ENCODE data around the gene SORCS1. TPM values are rescaled to one million over a fixed set of nuclear protein-coding genes. Genes with fewer than 3 reads are reported as not detected.

Gene SORCS1
- total and polyA plus RNA-seq, 12 donors: 0.18 to 11.1 (median 1.1) TPM

- no peak overlapping the region for H3K4me3 ChIP-seq
- H3K36me3 ChIP-seq (replicated peaks in 1 of 2): no peaks in the 10 kb centered on the region
- DNase-seq: no peak
- intact Hi-C loops (cut with DNase I): no loop called here
- H3K27me3 ChIP-seq: no peaks in the 10 kb centered on the region
- no peaks in the 10 kb centered on the region for H3K9me3 ChIP-seq (replicated peaks in 1 of 3)
- no peak overlapping the region for H3K27ac ChIP-seq
- TF ChIP-seq POLR2A (IDR thresholded peaks at IDR 0.05): no peak
- TF ChIP-seq CTCF (IDR thresholded peaks at IDR 0.05): no peak
- H3K4me1 ChIP-seq (replicated peaks in 1 of 2): no peaks in the 10 kb centered on the region
- WGBS, 4 donors: 69 to 82% (median 73%) methylated on average over 1 of the region's 1 CpG
These were observed 399.2 kb downstream of the SORCS1 start for GRCh38 chr10:106765241-106765754.

- Histone ChIP-seq H3K4me1 (replicated peaks in 1 of 2) (no peaks in the 10 kb centered on the region), H3K27me3 (no peaks in the 10 kb centered on the region), H3K27ac (no peak overlapping the region), H3K4me3 (no peak overlapping the region), H3K9me3 (replicated peaks in 1 of 3) (no peaks in the 10 kb centered on the region), H3K36me3 (replicated peaks in 1 of 2) (no peaks in the 10 kb centered on the region)
- TF ChIP-seq CTCF (IDR thresholded peaks at IDR 0.05): no peak
- intact Hi-C loops (cut with DNase I): no loop called here
- DNase-seq: no peak
- 78 to 85% (median 79%) methylated on average over 6 of the region's 6 CpGs for WGBS, 4 donors
These were observed 400.1 kb downstream of the SORCS1 start for GRCh38 chr10:106764360-106764759.

GRCh38 chr10:106761906-106762305, 402.6 kb downstream of the SORCS1 start:
- no peak overlapping the region for H3K27ac ChIP-seq
- 58 to 66% (median 61%) methylated on average over 4 of the region's 4 CpGs for WGBS, 4 donors
- no peak for DNase-seq
- H3K9me3 ChIP-seq (replicated peaks in 1 of 3): no peaks in the 10 kb centered on the region
- TF ChIP-seq CTCF (IDR thresholded peaks at IDR 0.05) (no peak), POLR2A (IDR thresholded peaks at IDR 0.05) (no peak)
- H3K4me1 ChIP-seq (replicated peaks in 1 of 2): no peaks in the 10 kb centered on the region
- no peak overlapping the region for H3K4me3 ChIP-seq
- no peaks in the 10 kb centered on the region for H3K36me3 ChIP-seq (replicated peaks in 1 of 2)
- H3K27me3 ChIP-seq: no peaks in the 10 kb centered on the region
- intact Hi-C loops (cut with DNase I): no loop called here

GRCh38 chr10:106757521-106757920, 407.0 kb downstream of the SORCS1 start:
- H3K27me3 ChIP-seq: no peaks in the 10 kb centered on the region
- intact Hi-C loops (cut with DNase I): no loop called here
- H3K36me3 ChIP-seq (replicated peaks in 1 of 2): no peaks in the 10 kb centered on the region
- no peak overlapping the region for H3K27ac ChIP-seq
- H3K9me3 ChIP-seq (replicated peaks in 1 of 3): no peaks in the 10 kb centered on the region
- TF ChIP-seq POLR2A (IDR thresholded peaks at IDR 0.05): no peak
- no peak for TF ChIP-seq CTCF (IDR thresholded peaks at IDR 0.05)
- H3K4me3 ChIP-seq: no peak overlapping the region
- no peak for DNase-seq
- H3K4me1 ChIP-seq (replicated peaks in 1 of 2): no peaks in the 10 kb centered on the region
- WGBS, 4 donors: 71 to 77% (median 75%) methylated on average over 2 to 3 of the region's 3 CpGs
